Mucosa of rectum (tissue), 2 donors: ENCODE data around the gene ARMC9.

Experiments used
- H3K27ac ChIP-seq, 2 donors: one replicate each; pipeline ENCODE4 v1.7.0; 2013; ENCODE audit warnings: inconsistent platforms in 2 of 2, low read depth in 2 of 2, low read length in 2 of 2
- H3K27me3 ChIP-seq, 2 donors: one replicate each; pipeline ENCODE4 v1.7.0; 2013; ENCODE audit warnings: low read length in 2 of 2; ENCODE audit not compliant: control insufficient read depth in 2 of 2, insufficient read depth in 2 of 2
- H3K36me3 ChIP-seq, 2 donors: one replicate each; pipeline ENCODE4 v1.7.0; 2013; ENCODE audit warnings: low read length in 2 of 2; ENCODE audit not compliant: control insufficient read depth in 2 of 2, insufficient read depth in 2 of 2
- H3K4me1 ChIP-seq, 2 donors: one replicate each; pipeline ENCODE4 v1.7.0; 2013; ENCODE audit warnings: low read length in 2 of 2, mild to moderate bottlenecking in 1 of 2; ENCODE audit not compliant: control insufficient read depth in 2 of 2, insufficient read depth in 2 of 2
- H3K4me3 ChIP-seq, 2 donors: one replicate each; pipeline ENCODE4 v1.7.0; 2013; ENCODE audit warnings: low read length in 2 of 2
- H3K9ac ChIP-seq, 2 donors: one replicate each; pipeline ENCODE4 v1.7.0; 2013; ENCODE audit warnings: low read length in 2 of 2, low read depth in 1 of 2, mild to moderate bottlenecking in 1 of 2
- H3K9me3 ChIP-seq, 2 donors: one replicate each; pipeline ENCODE4 v1.7.0; 2013; ENCODE audit warnings: low read length in 2 of 2; ENCODE audit not compliant: control insufficient read depth in 2 of 2
- donor health status: healthy.
- donor health status: Normal muscosa, but diverticular disease.

ARMC9 gene

DNA sequence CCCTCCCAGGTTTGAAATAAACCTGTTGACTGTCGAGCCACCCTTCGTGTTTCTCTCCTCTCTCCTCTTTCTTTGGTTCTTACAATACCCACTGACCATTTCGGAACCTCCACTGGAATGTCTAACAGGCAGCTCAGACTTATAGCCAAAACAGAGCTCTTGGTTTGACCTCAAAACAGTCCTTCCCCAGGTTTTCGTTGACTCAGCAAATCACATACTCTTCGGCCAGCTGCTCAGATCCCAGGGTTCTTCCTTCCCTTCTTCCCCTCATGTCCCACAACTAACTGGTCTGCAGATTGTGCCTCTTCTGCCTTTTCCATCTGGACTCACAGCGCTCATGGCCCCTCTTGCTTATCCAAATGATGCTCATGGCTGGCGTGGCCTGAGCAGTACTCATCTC is 4.7 kb downstream of the ARMC9 start:
- H3K4me3 ChIP-seq: no peak overlapping the region
- H3K36me3 ChIP-seq: peaks cover 0 to 1% of the 10 kb centered on the region in 2 donors
- H3K27ac ChIP-seq: no peak overlapping the region
- peaks cover 7 to 8% of the 10 kb centered on the region in 2 donors for H3K4me1 ChIP-seq
- no peak overlapping the region for H3K9ac ChIP-seq
- no peaks in the 10 kb centered on the region for H3K27me3 ChIP-seq
- H3K9me3 ChIP-seq: no peaks in the 10 kb centered on the region

DNA sequence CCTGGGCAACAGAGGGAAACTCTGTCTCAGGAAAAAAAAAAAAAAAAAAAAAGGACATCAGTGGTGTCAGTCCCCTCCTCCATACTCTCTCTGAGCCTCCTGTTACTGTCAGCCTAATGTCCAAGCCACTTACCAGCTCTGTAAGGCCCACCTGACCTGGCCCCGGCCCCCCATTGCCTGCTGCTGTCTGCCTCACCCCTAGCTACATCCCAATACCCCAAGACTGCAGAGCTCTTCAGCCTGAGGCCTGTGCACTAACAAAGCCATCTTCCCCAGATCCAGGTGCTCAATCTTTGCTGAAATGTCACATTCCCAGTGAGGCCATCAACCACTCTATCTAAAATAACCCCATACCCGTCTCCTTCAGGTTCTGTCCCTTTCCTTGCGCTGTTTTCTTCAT is 5.7 kb downstream of the ARMC9 start:
- Histone ChIP-seq H3K4me1 (peaks cover 3% of the 10 kb centered on the region in 2 donors), H3K9me3 (no peaks in the 10 kb centered on the region), H3K9ac (no peak overlapping the region), H3K27ac (no peak overlapping the region), H3K4me3 (no peak overlapping the region), H3K36me3 (peaks cover 0 to 6% of the 10 kb centered on the region in 2 donors), H3K27me3 (no peaks in the 10 kb centered on the region)

DNA sequence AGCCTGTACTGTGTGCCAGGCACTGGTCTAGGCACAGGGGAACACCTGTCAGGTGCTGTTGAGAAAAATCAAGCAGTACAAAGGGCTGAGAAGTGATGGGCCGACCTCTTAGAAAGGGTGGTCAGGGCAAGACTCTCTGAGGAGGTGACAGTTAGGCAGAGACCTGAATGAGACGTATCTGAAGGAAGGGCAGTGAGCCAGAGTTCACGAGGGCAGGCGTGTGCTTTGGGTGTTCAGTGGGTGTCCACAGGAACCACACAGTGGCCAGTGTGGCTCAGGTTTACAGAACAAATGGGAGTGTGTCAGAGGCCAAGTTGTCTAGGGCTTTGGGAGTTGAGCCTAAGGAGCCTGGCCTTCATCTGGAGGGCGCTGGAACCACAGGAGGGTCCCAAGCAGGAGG is 6.2 kb downstream of the ARMC9 start:
- no peaks in the 10 kb centered on the region for H3K4me1 ChIP-seq
- H3K9ac ChIP-seq: no peak overlapping the region
- no peaks in the 10 kb centered on the region for H3K9me3 ChIP-seq
- H3K36me3 ChIP-seq: peaks cover 0 to 6% of the 10 kb centered on the region in 2 donors
- H3K27me3 ChIP-seq: no peaks in the 10 kb centered on the region
- H3K4me3 ChIP-seq: no peak overlapping the region
- H3K27ac ChIP-seq: no peak overlapping the region

DNA sequence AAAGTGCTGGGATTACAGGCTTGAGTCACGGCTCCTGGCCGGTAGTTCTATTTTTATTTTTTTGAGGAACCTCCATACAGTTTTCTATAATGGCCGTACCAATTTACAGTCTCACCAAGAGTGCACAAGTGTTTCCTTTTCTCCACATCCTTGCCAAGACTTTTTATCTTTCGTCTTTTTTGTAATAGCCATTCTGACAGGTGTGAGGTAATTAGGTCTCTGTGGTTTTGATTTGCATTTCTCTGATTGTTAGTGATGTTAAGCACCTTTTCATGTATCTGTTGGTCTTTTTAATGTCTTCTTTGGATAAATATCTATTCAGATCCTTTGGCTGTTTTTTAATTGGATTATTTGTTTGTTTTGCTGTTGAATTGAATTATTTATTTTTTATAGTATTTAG is 9.3 kb downstream of the ARMC9 start:
- no peak overlapping the region for H3K9ac ChIP-seq
- H3K27me3 ChIP-seq: no peaks in the 10 kb centered on the region
- no peaks in the 10 kb centered on the region for H3K9me3 ChIP-seq
- no peaks in the 10 kb centered on the region for H3K4me1 ChIP-seq
- H3K4me3 ChIP-seq: no peak overlapping the region
- no peak overlapping the region for H3K27ac ChIP-seq
- H3K36me3 ChIP-seq: peaks cover 0 to 10% of the 10 kb centered on the region in 2 donors

DNA sequence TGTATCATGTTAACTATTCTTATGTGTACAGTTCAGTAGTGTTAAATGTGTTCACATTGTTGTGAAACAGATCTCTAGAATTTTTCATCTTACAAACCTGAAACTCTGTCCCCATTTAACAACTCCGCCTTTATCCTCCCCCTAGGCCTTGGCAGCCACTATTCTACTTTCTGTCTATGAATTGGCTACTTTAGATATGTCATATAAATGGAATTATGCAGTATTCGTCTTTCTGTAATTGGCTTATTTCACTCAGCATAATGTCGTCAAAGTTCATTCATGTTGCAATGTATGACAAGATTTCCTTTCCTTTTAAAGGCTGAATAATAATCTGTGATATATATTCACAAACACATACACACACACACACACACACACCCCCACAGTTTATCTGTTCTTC is 12.4 kb downstream of the ARMC9 start:
- H3K27ac ChIP-seq: no peak overlapping the region
- H3K9me3 ChIP-seq: no peaks in the 10 kb centered on the region
- H3K4me3 ChIP-seq: no peak overlapping the region
- H3K27me3 ChIP-seq: no peaks in the 10 kb centered on the region
- H3K36me3 ChIP-seq: peaks cover 7 to 15% of the 10 kb centered on the region in 2 donors
- H3K4me1 ChIP-seq: no peaks in the 10 kb centered on the region
- H3K9ac ChIP-seq: no peak overlapping the region

DNA sequence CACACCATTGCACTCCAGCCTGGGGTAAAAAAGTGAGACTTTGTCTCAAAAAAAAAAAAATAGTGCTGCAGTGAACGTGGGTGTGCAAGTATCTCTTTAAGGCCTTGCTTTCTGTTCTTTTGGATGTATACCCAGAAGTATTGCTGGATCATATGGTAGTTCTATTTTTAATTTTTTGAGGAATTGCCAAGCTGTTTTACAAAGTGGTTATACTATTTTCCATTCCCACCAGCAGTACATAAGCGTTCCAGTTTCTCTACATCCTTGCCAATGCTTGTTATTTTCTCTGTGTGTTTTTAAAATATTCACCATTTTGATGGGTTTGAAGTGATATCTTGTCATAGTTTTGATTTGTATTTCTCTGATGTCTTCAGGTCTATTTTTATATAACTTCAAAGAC is 13.1 kb downstream of the ARMC9 start:
- peaks cover 8 to 16% of the 10 kb centered on the region in 2 donors for H3K36me3 ChIP-seq
- H3K4me1 ChIP-seq: no peaks in the 10 kb centered on the region
- no peaks in the 10 kb centered on the region for H3K9me3 ChIP-seq
- no peak overlapping the region for H3K4me3 ChIP-seq
- H3K9ac ChIP-seq: no peak overlapping the region
- H3K27me3 ChIP-seq: no peaks in the 10 kb centered on the region
- no peak overlapping the region for H3K27ac ChIP-seq

DNA sequence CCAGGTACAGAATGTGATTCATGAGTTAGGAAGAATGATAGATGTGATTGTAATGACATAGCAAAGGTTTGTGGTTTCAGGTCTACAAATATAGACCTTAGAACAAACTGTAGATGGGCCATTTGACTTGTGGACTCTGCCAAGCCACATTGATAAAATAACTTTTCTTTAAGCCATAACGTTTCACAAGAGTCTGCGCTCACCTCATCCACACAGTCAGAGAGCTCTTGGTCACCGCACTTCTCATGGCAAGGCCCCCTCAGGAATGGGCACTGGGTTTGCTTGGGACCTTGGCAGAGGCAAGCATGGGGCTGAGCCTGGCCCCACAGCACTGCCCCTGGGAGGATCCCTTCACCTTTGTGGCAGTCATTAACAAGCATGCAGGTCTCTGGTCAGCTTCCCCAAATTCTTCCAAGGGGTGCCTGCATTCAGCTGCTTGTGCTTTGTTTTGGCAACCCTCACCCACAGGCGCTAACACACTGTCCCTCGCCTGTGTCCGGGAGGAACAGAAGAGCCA is 14.0 kb downstream of the ARMC9 start:
- Histone ChIP-seq H3K9ac (no peak overlapping the region), H3K4me1 (no peaks in the 10 kb centered on the region), H3K27ac (no peak overlapping the region), H3K9me3 (no peaks in the 10 kb centered on the region), H3K4me3 (no peak overlapping the region), H3K27me3 (no peaks in the 10 kb centered on the region), H3K36me3 (peaks cover 10 to 20% of the 10 kb centered on the region in 2 donors)

DNA sequence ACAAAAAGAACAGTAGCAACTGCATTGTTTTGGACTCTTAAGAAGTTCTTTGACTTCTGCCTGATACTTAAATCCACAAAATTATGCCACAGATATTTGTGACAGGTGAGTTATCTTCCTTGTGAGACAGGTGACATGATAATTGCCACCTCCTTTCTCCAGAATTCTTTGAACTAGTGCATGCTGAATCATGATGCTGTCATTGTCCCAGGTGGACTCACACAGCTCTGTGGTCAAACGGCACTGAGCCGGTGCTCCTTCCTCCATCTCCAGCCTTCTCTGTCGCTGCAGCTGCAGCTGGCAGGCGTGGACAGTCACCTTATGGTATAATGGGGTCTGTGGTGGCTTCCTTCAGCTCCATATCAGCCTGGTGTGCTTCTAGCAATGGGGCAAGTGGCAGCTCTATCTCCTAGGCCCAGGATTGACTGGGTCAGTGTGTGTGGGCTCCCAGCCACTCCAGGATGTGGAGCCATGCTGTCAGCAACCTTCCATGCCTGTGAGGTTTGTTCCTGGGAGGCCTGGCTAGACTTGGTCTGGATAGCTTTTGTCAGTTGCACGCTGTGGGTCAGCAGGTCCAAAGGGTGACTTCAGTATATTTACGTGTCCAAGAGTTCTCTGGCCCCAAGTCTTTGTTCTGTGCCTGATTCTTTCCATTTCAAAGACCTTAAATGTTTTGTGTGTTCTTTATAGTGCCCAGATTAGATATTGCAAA is 15.7 kb downstream of the ARMC9 start:
- no peaks in the 10 kb centered on the region for H3K4me1 ChIP-seq

DNA sequence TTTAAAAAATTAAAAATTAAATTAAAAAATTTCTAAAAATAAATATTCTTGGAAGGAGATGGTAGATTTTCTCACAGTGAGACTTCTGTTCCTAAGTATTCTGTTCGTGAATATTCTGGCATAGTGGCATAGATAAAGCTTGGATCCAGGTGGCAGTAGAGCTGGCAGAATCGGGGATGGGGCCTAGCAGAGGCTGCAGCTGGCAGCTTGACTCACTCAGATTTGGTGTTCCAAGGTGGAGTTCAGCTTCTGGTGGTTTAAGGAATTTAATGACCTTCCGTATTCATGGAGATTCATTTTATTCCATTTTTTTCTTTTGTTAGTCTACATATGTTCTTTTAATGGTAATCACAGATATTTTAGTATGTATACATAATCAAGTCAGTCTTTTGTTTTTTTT is 19.9 kb downstream of the ARMC9 start:
- Histone ChIP-seq H3K9me3 (no peaks in the 10 kb centered on the region), H3K4me3 (no peak overlapping the region), H3K27me3 (no peaks in the 10 kb centered on the region), H3K9ac (no peak overlapping the region), H3K4me1 (no peaks in the 10 kb centered on the region), H3K36me3 (peaks cover 9 to 10% of the 10 kb centered on the region in 2 donors), H3K27ac (no peak overlapping the region)

More for the DNA sequence above, 15.7 kb downstream of the ARMC9 start:
- Histone ChIP-seq H3K9ac (no peak overlapping the region), H3K36me3 (peaks cover 10 to 14% of the 10 kb centered on the region in 2 donors), H3K9me3 (no peaks in the 10 kb centered on the region), H3K27me3 (no peaks in the 10 kb centered on the region), H3K4me3 (no peak overlapping the region), H3K27ac (no peak overlapping the region)

DNA sequence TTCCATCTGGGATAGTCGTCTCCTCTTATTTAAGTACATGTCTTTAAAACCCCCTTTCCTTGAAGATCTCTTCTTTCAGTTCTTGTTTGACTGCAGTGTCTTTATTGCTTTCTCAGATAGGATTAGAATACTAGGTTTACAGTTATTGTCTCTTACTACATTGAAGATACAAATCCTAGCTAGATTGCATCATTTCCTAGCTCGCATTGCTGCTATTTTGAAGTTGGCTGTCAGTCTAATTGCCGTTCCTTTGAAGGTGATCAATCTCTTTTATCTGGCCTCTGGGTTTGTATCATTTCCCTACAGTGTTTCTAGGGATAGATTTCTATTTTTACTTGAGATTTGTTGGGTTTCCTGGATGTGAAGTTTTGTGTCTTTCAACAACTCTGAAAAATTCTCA is 20.9 kb downstream of the ARMC9 start:
- H3K36me3 ChIP-seq: peaks cover 5 to 10% of the 10 kb centered on the region in 2 donors
- no peak overlapping the region for H3K9ac ChIP-seq
- no peaks in the 10 kb centered on the region for H3K27me3 ChIP-seq
- H3K4me1 ChIP-seq: no peaks in the 10 kb centered on the region
- no peaks in the 10 kb centered on the region for H3K9me3 ChIP-seq
- no peak overlapping the region for H3K4me3 ChIP-seq
- no peak overlapping the region for H3K27ac ChIP-seq
